Smooth muscle cell (in vitro differentiated cells): ENCODE results near the gene AKT1S1. TPM values are rescaled to one million over a fixed set of nuclear protein-coding genes. Genes with fewer than 3 reads are reported as not detected.

Source experiments
- DNase-seq: peaks from one replicate; lab custom pipeline; 2025; ENCODE audit not compliant: unreplicated experiment; lab: John Stamatoyannopoulos, UW
- H2AFZ ChIP-seq: fragments of 200-600 bp; sonication (generic); 2 replicates; pipeline ENCODE4 v1.6.0; 2016; ENCODE audit warnings: antibody characterized with exemption, low read depth, mild to moderate bottlenecking
- H3F3A ChIP-seq: fragments of 200-600 bp; sonication (generic); 2 replicates; pipeline ENCODE4 v1.6.0; 2017; ENCODE audit warnings: antibody characterized with exemption, low read depth
- H3K27ac ChIP-seq: fragments of 200-600 bp; sonication (generic); 2 replicates; pipeline ENCODE4 v1.5.1; 2016; ENCODE audit warnings: low read depth, mild to moderate bottlenecking
- H3K27me3 ChIP-seq: fragments of 200-600 bp; sonication (generic); 2 replicates; pipeline ENCODE4 v1.6.1; 2016; ENCODE audit warnings: low read depth, mild to moderate bottlenecking
- H3K36me3 ChIP-seq: fragments of 200-600 bp; sonication (generic); 2 replicates; pipeline ENCODE4 v1.5.1; 2016; ENCODE audit warnings: low read depth
- H3K4me1 ChIP-seq: fragments of 200-600 bp; sonication (generic); 2 replicates; pipeline ENCODE4 v1.5.1; 2016; ENCODE audit warnings: low read depth
- H3K4me2 ChIP-seq: fragments of 200-600 bp; sonication (generic); 2 replicates; pipeline ENCODE4 v1.6.0; 2016; ENCODE audit warnings: mild to moderate bottlenecking
- H3K4me3 ChIP-seq: fragments of 200-600 bp; sonication (generic); 2 replicates; pipeline ENCODE4 v1.5.1; 2016; ENCODE audit warnings: mild to moderate bottlenecking
- H3K79me2 ChIP-seq: fragments of 200-600 bp; sonication (generic); 2 replicates; pipeline ENCODE4 v1.6.0; 2016; ENCODE audit warnings: low read depth, mild to moderate bottlenecking
- H3K9ac ChIP-seq: fragments of 200-600 bp; sonication (generic); 2 replicates; pipeline ENCODE4 v1.6.0; 2016; ENCODE audit warnings: low read depth
- H3K9me3 ChIP-seq: fragments of 200-600 bp; sonication (generic); replicated peaks from 2 replicates; pipeline ENCODE4 v1.5.1; 2016; ENCODE audit warnings: low read depth
- H4K20me1 ChIP-seq: fragments of 200-600 bp; sonication (generic); 2 replicates; pipeline ENCODE4 v1.6.0; 2016; ENCODE audit warnings: low read depth
- WGBS: methylation state at CpG from one replicate; pipeline ENCODE4 v1.1.7; 2016; ENCODE audit warnings: low lambda C conversion rate; 5-methylcytosine and 5-hydroxymethylcytosine counted together
- polyA plus RNA-seq: library from polyadenylated mRNA; unstranded; fragments of >200 nt; fragmentation: Nextera tagmentation; extraction: Ambion mirVana; gene quantifications from 2 replicates; pipeline ENCODE4 v1.2.1, GENCODE V29; 2016
- total RNA-seq: library from RNA; depleted of rRNA; stranded (reverse); fragments of >200 nt; gene quantifications from 2 replicates; pipeline ENCODE4 v1.2.3, GENCODE V29; 2014
- TF ChIP-seq, protein P1 (sequence below): fragments of 200-600 bp; sonication (generic); IDR thresholded peaks from 2 replicates; pipeline ENCODE4 v1.5.1; 2017; ENCODE audit warnings: borderline replicate concordance, mild to moderate bottlenecking, antibody characterized with exemption; ENCODE audit not compliant: insufficient read depth, poor library complexity, severe bottlenecking

The AKT1S1 gene
- total and polyA plus RNA-seq, 2 experiments from 2014 or later, result 15.8 to 72.2 TPM

- Histone ChIP-seq H3K9me3 (no peaks in the 10 kb centered on the region), H3F3A (no peaks in the 10 kb centered on the region), H3K4me2 (no peak overlapping the region), H3K4me3 (no peak overlapping the region), H3K27me3 (no peaks in the 10 kb centered on the region), H3K79me2 (no peaks in the 10 kb centered on the region), H3K27ac (no peak overlapping the region), H2AFZ (no peak overlapping the region), H3K9ac (no peak overlapping the region), H3K4me1 (no peaks in the 10 kb centered on the region), H3K36me3 (no peaks in the 10 kb centered on the region), H4K20me1 (no peaks in the 10 kb centered on the region)
- no peak for DNase-seq
- TF ChIP-seq, protein P1, sequence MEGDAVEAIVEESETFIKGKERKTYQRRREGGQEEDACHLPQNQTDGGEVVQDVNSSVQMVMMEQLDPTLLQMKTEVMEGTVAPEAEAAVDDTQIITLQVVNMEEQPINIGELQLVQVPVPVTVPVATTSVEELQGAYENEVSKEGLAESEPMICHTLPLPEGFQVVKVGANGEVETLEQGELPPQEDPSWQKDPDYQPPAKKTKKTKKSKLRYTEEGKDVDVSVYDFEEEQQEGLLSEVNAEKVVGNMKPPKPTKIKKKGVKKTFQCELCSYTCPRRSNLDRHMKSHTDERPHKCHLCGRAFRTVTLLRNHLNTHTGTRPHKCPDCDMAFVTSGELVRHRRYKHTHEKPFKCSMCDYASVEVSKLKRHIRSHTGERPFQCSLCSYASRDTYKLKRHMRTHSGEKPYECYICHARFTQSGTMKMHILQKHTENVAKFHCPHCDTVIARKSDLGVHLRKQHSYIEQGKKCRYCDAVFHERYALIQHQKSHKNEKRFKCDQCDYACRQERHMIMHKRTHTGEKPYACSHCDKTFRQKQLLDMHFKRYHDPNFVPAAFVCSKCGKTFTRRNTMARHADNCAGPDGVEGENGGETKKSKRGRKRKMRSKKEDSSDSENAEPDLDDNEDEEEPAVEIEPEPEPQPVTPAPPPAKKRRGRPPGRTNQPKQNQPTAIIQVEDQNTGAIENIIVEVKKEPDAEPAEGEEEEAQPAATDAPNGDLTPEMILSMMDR, result no peak
- 98% methylated on average over 18 of the region's 18 CpGs for WGBS
Measured at GRCh38 chr19:49894011-49894664, 17.0 kb upstream of the AKT1S1 start.

DNA sequence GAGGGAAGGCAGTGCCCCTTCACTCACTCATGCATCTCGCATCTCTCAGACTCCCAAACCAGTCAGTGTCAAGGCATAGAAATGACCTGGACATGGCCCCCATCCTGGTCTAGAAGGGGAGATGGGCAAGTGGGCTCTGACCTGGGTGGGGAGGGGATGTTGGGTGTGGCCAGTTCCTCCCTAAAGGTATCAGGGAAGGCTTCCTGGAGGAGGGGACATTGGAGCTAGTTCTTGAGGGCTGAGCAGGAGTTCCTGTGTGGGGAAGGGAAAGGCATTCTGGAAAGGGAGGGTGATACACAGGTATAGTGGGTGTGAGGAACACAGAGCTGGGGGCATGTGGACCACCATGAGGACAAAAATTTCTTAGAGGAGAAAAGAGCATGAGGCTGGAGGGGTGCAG is 15.6 kb upstream of the AKT1S1 start:
- WGBS, result 88% methylated on average over 1 of the region's 1 CpG
- H2AFZ ChIP-seq, result no peak overlapping the region
- no peaks in the 10 kb centered on the region for H3K36me3 ChIP-seq
- no peak overlapping the region for H3K4me2 ChIP-seq
- no peak overlapping the region for H3K27ac ChIP-seq
- H3K79me2 ChIP-seq, result no peaks in the 10 kb centered on the region
- H3K4me1 ChIP-seq, result no peaks in the 10 kb centered on the region
- no peak overlapping the region for H3K9ac ChIP-seq
- no peaks in the 10 kb centered on the region for H4K20me1 ChIP-seq
- no peaks in the 10 kb centered on the region for H3F3A ChIP-seq
- no peak overlapping the region for H3K4me3 ChIP-seq
- TF ChIP-seq, protein P1, result no peak
- H3K9me3 ChIP-seq, result no peaks in the 10 kb centered on the region
- no peak for DNase-seq
- no peaks in the 10 kb centered on the region for H3K27me3 ChIP-seq

DNA sequence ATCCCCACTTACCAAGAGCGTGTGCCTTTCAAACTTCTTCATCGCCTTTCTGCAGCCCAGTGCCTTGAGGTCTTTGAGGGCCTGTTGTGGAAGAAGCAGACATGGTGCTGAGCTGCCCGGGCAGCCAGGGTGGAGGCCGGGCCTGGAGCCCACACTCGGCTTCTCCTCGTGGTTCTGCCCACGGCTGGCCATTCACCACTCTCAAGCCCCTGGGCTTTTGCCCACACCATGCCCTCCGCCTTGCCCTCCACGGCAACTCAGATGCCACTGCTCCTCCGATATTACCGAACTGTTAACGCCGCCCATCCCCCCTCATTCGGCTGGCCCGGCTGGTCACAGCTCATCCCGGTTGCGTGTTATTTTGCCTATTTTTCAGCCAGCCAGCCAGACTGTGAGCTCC is 14.2 kb upstream of the AKT1S1 start:
- H3K9me3 ChIP-seq, result no peaks in the 10 kb centered on the region
- no peak overlapping the region for H3K9ac ChIP-seq
- H3F3A ChIP-seq, result no peaks in the 10 kb centered on the region
- WGBS, result 92% methylated on average over 17 of the region's 17 CpGs
- DNase-seq, result no peak
- H3K4me3 ChIP-seq, result no peak overlapping the region
- no peaks in the 10 kb centered on the region for H4K20me1 ChIP-seq
- no peaks in the 10 kb centered on the region for H3K79me2 ChIP-seq
- no peak overlapping the region for H2AFZ ChIP-seq
- no peaks in the 10 kb centered on the region for H3K27me3 ChIP-seq
- no peaks in the 10 kb centered on the region for H3K36me3 ChIP-seq
- no peak overlapping the region for H3K27ac ChIP-seq
- TF ChIP-seq, protein P1, result no peak
- no peaks in the 10 kb centered on the region for H3K4me1 ChIP-seq
- H3K4me2 ChIP-seq, result no peak overlapping the region
